GM12878 (cell line): Measurements from ENCODE around the gene TBCK. TPM values are rescaled to one million over a fixed set of nuclear protein-coding genes. Genes with fewer than 3 reads are reported as not detected.

Source experiments
- ATAC-seq: fragments of 200-7000 bp; cut with Tn5 transposase; 3 replicates; pipeline ENCODE4 v1.9.1; 2020; ENCODE audit warnings: mild to moderate bottlenecking, moderate library complexity
- BruUV-seq: library from RNA; stranded (reverse); fragments of 400-500 nt; replicated peaks from 2 replicates; lab custom pipeline; 2021; lab: Mats Ljungman, UMichigan
- CTCF ChIA-PET: fragments of 300-600 bp; sonication (Branson Sonifier 250); formaldehyde crosslinking; extraction: SDS; loops from one replicate; lab custom pipeline; 2021; ENCODE audit warnings: inconsistent platforms; lab: Yijun Ruan, JAX
- POLR2A ChIA-PET: fragments of 350-600 bp; formaldehyde crosslinking; extraction: SDS; loops from one replicate; lab custom pipeline; 2021; ENCODE audit warnings: inconsistent platforms; lab: Charles Lee
- RAD21 ChIA-PET: fragments of 300-600 bp; sonication (Branson Sonifier 250); formaldehyde crosslinking; loops from one replicate; lab custom pipeline; 2023; ENCODE audit warnings: antibody characterized with exemption; ENCODE audit not compliant: unreplicated experiment; lab: Charles Lee
- SMC1A ChIA-PET: fragments of 300-600 bp; sonication (Branson Sonifier 250); formaldehyde crosslinking; loops from one replicate; lab custom pipeline; 2023; ENCODE audit not compliant: unreplicated experiment, uncharacterized antibody; lab: Charles Lee
- DNase-seq: peaks from one replicate; pipeline ENCODE4 v3.0.0-alpha.2; 2011; ENCODE audit warnings: low read depth, low spot score
- FAIRE-seq: peaks from 3 replicates; lab custom pipeline; 2011; peaks lifted over from hg19 to GRCh38; lab: Jason Lieb, UNC
- H2AFZ ChIP-seq: 2 replicates; pipeline ENCODE4 v1.6.0; 2011; ENCODE audit warnings: low read depth, low read length, control low read depth; ENCODE audit not compliant: control insufficient read depth
- H3K27ac ChIP-seq: 2 replicates; pipeline ENCODE4 v1.5.1; 2011; ENCODE audit warnings: control low read depth; ENCODE audit not compliant: control insufficient read depth, insufficient read depth
- H3K27me3 ChIP-seq, 2 experiments: replicated peaks in 1 of 2; 2 replicates each; pipeline versions ENCODE4 v1.6.0 to v1.6.1; 2011; ENCODE audit warnings: low read length in 1 of 2; ENCODE audit not compliant: control insufficient read depth in 2 of 2, insufficient read depth in 2 of 2
- H3K36me3 ChIP-seq, 2 experiments: 2 replicates each; pipeline ENCODE4 v1.5.1; 2011; ENCODE audit warnings: low read length in 1 of 2; ENCODE audit not compliant: control insufficient read depth in 2 of 2, insufficient read depth in 2 of 2
- H3K4me1 ChIP-seq: 2 replicates; pipeline ENCODE4 v1.6.1; 2011; ENCODE audit warnings: mild to moderate bottlenecking, low read length, moderate library complexity, mixed read lengths; ENCODE audit not compliant: control insufficient read depth, insufficient read depth
- H3K4me2 ChIP-seq: 2 replicates; pipeline ENCODE4 v1.6.0; 2011; ENCODE audit warnings: control low read depth; ENCODE audit not compliant: control insufficient read depth, insufficient read depth
- H3K4me3 ChIP-seq: fragments of 200-600 bp; sonication (generic); 2 replicates; pipeline ENCODE4 v1.5.1; 2016
- H3K79me2 ChIP-seq: 2 replicates; pipeline ENCODE4 v1.6.0; 2011; ENCODE audit warnings: low read length; ENCODE audit not compliant: control insufficient read depth, insufficient read depth
- H3K9ac ChIP-seq: 2 replicates; pipeline ENCODE4 v1.8.0; 2011; ENCODE audit warnings: low read length, control low read depth, mixed read lengths; ENCODE audit not compliant: control insufficient read depth, insufficient read depth
- H3K9me3 ChIP-seq: replicated peaks from 3 replicates; pipeline ENCODE4 v1.5.1; 2011; ENCODE audit warnings: mild to moderate bottlenecking, low read length; ENCODE audit not compliant: control insufficient read depth, insufficient read depth
- H4K20me1 ChIP-seq: 2 replicates; pipeline ENCODE4 v1.6.0; 2011; ENCODE audit not compliant: control insufficient read depth, insufficient read depth
- ASH2L ChIP-seq: fragments of 300-600, 200-600 bp; sonication (generic); IDR thresholded peaks from 2 replicates; pipeline ENCODE4 v1.6.1; 2017; ENCODE audit warnings: low read depth, mild to moderate bottlenecking, borderline replicate concordance
- ATF2 ChIP-seq: IDR thresholded peaks from 2 replicates; pipeline ENCODE4 v1.6.1; 2012; ENCODE audit warnings: low read length, inconsistent platforms
- IKZF2 ChIP-seq, 2 experiments: fragments of 450-650 bp; IDR thresholded peaks; 2 replicates each; pipeline ENCODE4 v1.6.1; 2017; ENCODE audit warnings: mild to moderate bottlenecking in 2 of 2, moderate library complexity in 2 of 2
- MEF2B ChIP-seq: fragments of 450-650 bp; IDR thresholded peaks from 2 replicates; pipeline ENCODE4 v1.6.1; 2018; ENCODE audit warnings: mild to moderate bottlenecking, moderate library complexity; ENCODE audit not compliant: partially characterized antibody, poor library complexity, severe bottlenecking
- MYB ChIP-seq: fragments of 150-350 bp; IDR thresholded peaks from 2 replicates; pipeline ENCODE4 v1.6.1; 2014; ENCODE audit warnings: mild to moderate bottlenecking, low read depth, low read length, borderline replicate concordance
- NKRF ChIP-seq: fragments of 450-650 bp; conservative IDR thresholded peaks from 2 replicates; pipeline ENCODE4 v1.6.1; 2017; ENCODE audit warnings: mild to moderate bottlenecking, moderate library complexity
- SMAD1 ChIP-seq: fragments of 450-650 bp; IDR thresholded peaks from 2 replicates; pipeline ENCODE4 v1.6.1; 2018; ENCODE audit warnings: mild to moderate bottlenecking, low read depth; ENCODE audit not compliant: partially characterized antibody
- SP1 ChIP-seq: IDR thresholded peaks from one replicate; pipeline ENCODE4 v1.6.1; 2011; ENCODE audit warnings: low read depth, low read length
- ZBTB4 ChIP-seq: fragments of 450-650 bp; formaldehyde crosslinking; IDR thresholded peaks from 2 replicates; pipeline ENCODE4 v1.4.0; 2022; ENCODE audit warnings: mild to moderate bottlenecking, moderate library complexity
- WGBS: methylation state at CpG from one replicate; pipeline ENCODE4 v1.1.6; 2016; ENCODE audit warnings: low lambda C conversion rate; ENCODE audit not compliant: insufficient replicate concordance, insufficient coverage; ENCODE audit errors: missing lambda C conversion rate; 5-methylcytosine and 5-hydroxymethylcytosine counted together
- in situ Hi-C: fragments of 300-500 bp; cut with MboI; formaldehyde crosslinking; loops from 9 replicates; pipeline ENCODE4 v1.14.3; 2018; ENCODE audit warnings: mixed read lengths
- intact Hi-C: fragments of 100-400 bp; cut with micrococcal nuclease; formaldehyde crosslinking; loops from one replicate; pipeline ENCODE4 v1.14.2; 2022; ENCODE audit not compliant: unreplicated experiment
- polyA plus RNA-seq, 11 experiments: library from polyadenylated mRNA; depleted of rRNA in 4 of 11; unstranded in 6 of 11; stranded (reverse) in 5 of 11; fragments of >200 nt; fragmentation: Nextera tagmentation in 4 of 11; fragmentation: Illumina TruSeq in 1 of 11; extraction: Ambion mirVana in 4 of 11; extraction: Trizol in 1 of 11; gene quantifications; 1 replicate in 1 of 11; 2 replicates in 10 of 11; pipeline versions ENCODE4 v1.2.1 to v1.2.3, GENCODE V29; 2011 to 2016; ENCODE audit warnings: inconsistent platforms in 2 of 11, missing spikeins in 2 of 11, low read depth in 1 of 11
- total RNA-seq, 4 experiments: library from RNA; depleted of rRNA in 3 of 4; stranded (reverse); fragments of >200 nt in 3 of 4; fragmentation: Illumina TruSeq in 1 of 4; extraction: Trizol in 1 of 4; gene quantifications; 2 replicates each; pipeline versions ENCODE4 v1.2.1 to v1.2.3, GENCODE V29; 2013 to 2021
- TF ChIP-seq, protein P1 (sequence below): fragments of 450-650 bp; IDR thresholded peaks from 2 replicates; pipeline ENCODE4 v1.6.1; 2016; ENCODE audit warnings: mild to moderate bottlenecking, moderate library complexity, borderline replicate concordance

TBCK gene
- total and polyA plus RNA-seq, 10 of the 15 experiments (the other 5 are each of a cell fraction or from before 2014, with no cell fraction given): 4.1 to 30.3 (median 20.2) TPM

GRCh38 chr4:106336618-106337017 is 20.6 kb upstream of the TBCK start (continued):
- TF ChIP-seq ZBTB4 (CRISPR knock-in tag): no peak
- TF ChIP-seq ATF2: no peak
- TF ChIP-seq MEF2B: no peak
- TF ChIP-seq ASH2L: no peak
- no peak for TF ChIP-seq IKZF2 (IDR thresholded peaks at IDR 0.05)

GRCh38 chr4:106334741-106335470 is 18.9 kb upstream of the TBCK start:
- H4K20me1 ChIP-seq: no peaks in the 10 kb centered on the region
- no peaks in the 10 kb centered on the region for H3K79me2 ChIP-seq
- H3K4me2 ChIP-seq: no peak overlapping the region
- no TSS peak for BruUV-seq
- H3K4me3 ChIP-seq: no peak overlapping the region
- no peak for FAIRE-seq
- no peaks in the 10 kb centered on the region for H3K27me3 ChIP-seq
- H3K9me3 ChIP-seq: peaks cover 16% of the 10 kb centered on the region; the same call in 2 of the 3 replicates
- SMC1A ChIA-PET: interaction anchor here (2.8 kb wide), 1 partner anchor 11 kb away, joined by 12 read pairs; no protein-coding TSS in a partner anchor
- CTCF ChIA-PET: no interaction called here
- no peak overlapping the region for H3K9ac ChIP-seq
- intact Hi-C loops: no loop called here
- RAD21 ChIA-PET: no interaction called here
- 100% methylated on average over 1 of the region's 1 CpG for WGBS
- DNase-seq: no peak
- H3K36me3 ChIP-seq: peaks cover 9 to 40% of the 10 kb centered on the region in 2 experiments
- H3K27ac ChIP-seq: no peak overlapping the region
- H2AFZ ChIP-seq: no peak overlapping the region
- POLR2A ChIA-PET: no interaction called here
- H3K4me1 ChIP-seq: no peaks in the 10 kb centered on the region
- ATAC-seq: no peak
- in situ Hi-C loops: no loop called here
- TF ChIP-seq NKRF: no peak
- TF ChIP-seq MYB: no peak
- no peak for TF ChIP-seq SMAD1
- no peak for TF ChIP-seq SP1
- no peak for TF ChIP-seq IKZF2 (IDR thresholded peaks at IDR 0.05)
- TF ChIP-seq, protein P1, sequence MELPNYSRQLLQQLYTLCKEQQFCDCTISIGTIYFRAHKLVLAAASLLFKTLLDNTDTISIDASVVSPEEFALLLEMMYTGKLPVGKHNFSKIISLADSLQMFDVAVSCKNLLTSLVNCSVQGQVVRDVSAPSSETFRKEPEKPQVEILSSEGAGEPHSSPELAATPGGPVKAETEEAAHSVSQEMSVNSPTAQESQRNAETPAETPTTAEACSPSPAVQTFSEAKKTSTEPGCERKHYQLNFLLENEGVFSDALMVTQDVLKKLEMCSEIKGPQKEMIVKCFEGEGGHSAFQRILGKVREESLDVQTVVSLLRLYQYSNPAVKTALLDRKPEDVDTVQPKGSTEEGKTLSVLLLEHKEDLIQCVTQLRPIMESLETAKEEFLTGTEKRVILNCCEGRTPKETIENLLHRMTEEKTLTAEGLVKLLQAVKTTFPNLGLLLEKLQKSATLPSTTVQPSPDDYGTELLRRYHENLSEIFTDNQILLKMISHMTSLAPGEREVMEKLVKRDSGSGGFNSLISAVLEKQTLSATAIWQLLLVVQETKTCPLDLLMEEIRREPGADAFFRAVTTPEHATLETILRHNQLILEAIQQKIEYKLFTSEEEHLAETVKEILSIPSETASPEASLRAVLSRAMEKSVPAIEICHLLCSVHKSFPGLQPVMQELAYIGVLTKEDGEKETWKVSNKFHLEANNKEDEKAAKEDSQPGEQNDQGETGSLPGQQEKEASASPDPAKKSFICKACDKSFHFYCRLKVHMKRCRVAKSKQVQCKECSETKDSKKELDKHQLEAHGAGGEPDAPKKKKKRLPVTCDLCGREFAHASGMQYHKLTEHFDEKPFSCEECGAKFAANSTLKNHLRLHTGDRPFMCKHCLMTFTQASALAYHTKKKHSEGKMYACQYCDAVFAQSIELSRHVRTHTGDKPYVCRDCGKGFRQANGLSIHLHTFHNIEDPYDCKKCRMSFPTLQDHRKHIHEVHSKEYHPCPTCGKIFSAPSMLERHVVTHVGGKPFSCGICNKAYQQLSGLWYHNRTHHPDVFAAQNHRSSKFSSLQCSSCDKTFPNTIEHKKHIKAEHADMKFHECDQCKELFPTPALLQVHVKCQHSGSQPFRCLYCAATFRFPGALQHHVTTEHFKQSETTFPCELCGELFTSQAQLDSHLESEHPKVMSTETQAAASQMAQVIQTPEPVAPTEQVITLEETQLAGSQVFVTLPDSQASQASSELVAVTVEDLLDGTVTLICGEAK: no peak
